Measurements from ENCODE around the gene PIP4K2C. TPM values are rescaled to one million over a fixed set of nuclear protein-coding genes. Genes with fewer than 3 reads are reported as not detected.

The PIP4K2C gene
- total RNA-seq, 1 experiment from 2014 or later: 37.1 TPM

DNA sequence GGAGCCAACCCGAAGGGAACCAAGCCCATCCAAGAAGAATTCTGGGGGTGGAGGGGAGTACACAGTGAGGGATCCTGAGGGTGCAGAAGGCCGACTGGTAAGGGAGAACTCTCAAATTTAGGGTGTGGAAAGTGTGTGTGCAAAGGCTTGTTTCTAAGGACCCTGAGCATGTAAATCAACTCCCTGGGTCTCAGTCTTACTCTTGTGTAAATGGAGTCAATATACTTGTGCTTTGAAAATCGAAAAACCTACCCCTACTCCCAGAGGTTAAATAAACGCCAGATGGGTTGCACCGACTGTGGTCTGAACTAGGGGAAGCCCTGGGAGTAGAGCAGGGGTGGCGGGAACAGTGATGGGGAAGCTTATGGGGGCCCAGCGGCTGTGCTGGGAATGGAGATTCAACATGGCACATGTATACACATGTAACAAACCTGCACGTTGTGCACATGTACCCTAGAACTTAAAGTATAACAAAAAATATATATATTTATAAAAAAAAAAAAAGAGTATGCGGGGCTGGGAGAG is 36.0 kb downstream of the PIP4K2C start:
- H3K27me3 ChIP-seq (ENCODE audit: insufficient read depth, low read length): peaks cover 94% of the 10 kb centered on the region
- no peak overlapping the region for H3K4ac ChIP-seq (ENCODE audit: low read depth, low read length)
- Mint-ChIP-seq H3K9me3 (no peaks in the 10 kb centered on the region), H3K27ac (peak overlapping the region in 1 of 3 experiments; percentile 68; a peak in 1 of 7 replicates), H3K36me3 (ENCODE audit: insufficient read depth in 1 of 3, low read depth in 3 of 3) (no peaks in the 10 kb centered on the region; a peak in 3 of 7 replicates), H3K4me1 (peaks cover 8 to 32% of the 10 kb centered on the region in 2 experiments), H3K27me3 (ENCODE audit: low read depth) (peaks cover 97% of the 10 kb centered on the region), H3K4me3 (peak overlapping the region in 1 of 2 experiments; percentile 46; a peak in 2 of 5 replicates)
- H2AK5ac ChIP-seq (ENCODE audit: insufficient read length, low read length): no peak overlapping the region
- H3K4me1 ChIP-seq (ENCODE audit: insufficient read depth, low read length): no peaks in the 10 kb centered on the region; the same call in 1 of the 2 replicates
- H2AFZ ChIP-seq (ENCODE audit: low read length): no peak overlapping the region
- no peak overlapping the region for H2BK120ac ChIP-seq (ENCODE audit: low read depth, low read length, poor library complexity, severe bottlenecking)
- no peak overlapping the region for H3K14ac ChIP-seq (ENCODE audit: insufficient read depth, low read length)
- no peak overlapping the region for H3K27ac ChIP-seq (ENCODE audit: insufficient read length, low read depth, low read length)
- no peak overlapping the region for H3K56ac ChIP-seq (ENCODE audit: insufficient read length, low read depth, low read length)
- no peak overlapping the region for H3K9ac ChIP-seq (ENCODE audit: extremely low read depth, insufficient read length, low read length)
- WGBS (ENCODE audit: extremely low coverage, insufficient read length, low lambda C conversion rate): no CpG with 5 or more reads among the region's 9 CpGs
- no peaks in the 10 kb centered on the region for H3K79me2 ChIP-seq (ENCODE audit: insufficient read depth, low read length)
- H2BK5ac ChIP-seq (ENCODE audit: insufficient read length, low read length): no peak overlapping the region
- DNase-seq: no peak
- no peak overlapping the region for H2BK12ac ChIP-seq (ENCODE audit: insufficient read length, low read depth, low read length)
- H3T11ph ChIP-seq (ENCODE audit: low read length): no peak overlapping the region
- peaks cover 14% of the 10 kb centered on the region for H3K23me2 ChIP-seq (ENCODE audit: insufficient read length, low read depth, low read length, poor library complexity, severe bottlenecking)
- no peak overlapping the region for H3K18ac ChIP-seq (ENCODE audit: insufficient read length, low read depth, low read length)
- no peak overlapping the region for H2BK15ac ChIP-seq (ENCODE audit: low read depth, low read length)
- no peak overlapping the region for H4K5ac ChIP-seq (ENCODE audit: insufficient read length, low read depth, low read length)
- peaks cover under 1% of the 10 kb centered on the region for H4K20me1 ChIP-seq (ENCODE audit: control insufficient read depth, insufficient read depth, insufficient read length)
- H4K8ac ChIP-seq (replicated peaks; ENCODE audit: insufficient read length, low read depth, low read length): no peak overlapping the region
- no peak overlapping the region for H2BK20ac ChIP-seq (ENCODE audit: low read depth, low read length, poor library complexity, severe bottlenecking)
- H3K9me3 ChIP-seq (ENCODE audit: control insufficient read depth, low read depth, low read length): no peaks in the 10 kb centered on the region
- no peak overlapping the region for H3K23ac ChIP-seq (ENCODE audit: insufficient read length, low read depth, low read length)
- TF ChIP-seq, protein P1, sequence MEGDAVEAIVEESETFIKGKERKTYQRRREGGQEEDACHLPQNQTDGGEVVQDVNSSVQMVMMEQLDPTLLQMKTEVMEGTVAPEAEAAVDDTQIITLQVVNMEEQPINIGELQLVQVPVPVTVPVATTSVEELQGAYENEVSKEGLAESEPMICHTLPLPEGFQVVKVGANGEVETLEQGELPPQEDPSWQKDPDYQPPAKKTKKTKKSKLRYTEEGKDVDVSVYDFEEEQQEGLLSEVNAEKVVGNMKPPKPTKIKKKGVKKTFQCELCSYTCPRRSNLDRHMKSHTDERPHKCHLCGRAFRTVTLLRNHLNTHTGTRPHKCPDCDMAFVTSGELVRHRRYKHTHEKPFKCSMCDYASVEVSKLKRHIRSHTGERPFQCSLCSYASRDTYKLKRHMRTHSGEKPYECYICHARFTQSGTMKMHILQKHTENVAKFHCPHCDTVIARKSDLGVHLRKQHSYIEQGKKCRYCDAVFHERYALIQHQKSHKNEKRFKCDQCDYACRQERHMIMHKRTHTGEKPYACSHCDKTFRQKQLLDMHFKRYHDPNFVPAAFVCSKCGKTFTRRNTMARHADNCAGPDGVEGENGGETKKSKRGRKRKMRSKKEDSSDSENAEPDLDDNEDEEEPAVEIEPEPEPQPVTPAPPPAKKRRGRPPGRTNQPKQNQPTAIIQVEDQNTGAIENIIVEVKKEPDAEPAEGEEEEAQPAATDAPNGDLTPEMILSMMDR (conservative IDR thresholded peaks at IDR 0.05): no peak
- H4K91ac ChIP-seq (ENCODE audit: insufficient read length, low read depth, low read length): no peak overlapping the region
- no peak overlapping the region for H3K4me2 ChIP-seq (ENCODE audit: insufficient read depth, insufficient read length, low read length)
- H3K79me1 ChIP-seq (ENCODE audit: insufficient read depth, low read depth, low read length, poor library complexity, severe bottlenecking): no peaks in the 10 kb centered on the region

Data from H9 (cell line).